NCI-H2107 treated with DMSO at 0.1 percent for 48 hours (cell line): ENCODE measurements around the gene TTC14.
"Not testable (repeated sequence)": the region's sequence is repeated elsewhere in the genome, so short reads cannot be mapped to it uniquely, and the experiment has no call there.

Experiments
- DNase-seq: peaks from one replicate; lab custom pipeline; 2025; ENCODE audit not compliant: unreplicated experiment; lab: John Stamatoyannopoulos, UW

TTC14 gene

GRCh38 chr3:180601688-180602666, at the start of gene TTC14:
Gene TTC14 (plus strand): TSS chr3:180602163. CDS start chr3:180602262, 99 bp downstream.
- DNase-seq: peak; percentile 100

GRCh38 chr3:180563406-180563805, 38.6 kb upstream of the TTC14 start:
- no peak for DNase-seq

GRCh38 chr3:180564676-180565075, 37.3 kb upstream of the TTC14 start:
- no peak for DNase-seq

GRCh38 chr3:180570238-180570637, 31.7 kb upstream of the TTC14 start:
- no peak for DNase-seq

- DNase-seq: no peak
Measured at GRCh38 chr3:180571831-180572598, 29.9 kb upstream of the TTC14 start.

GRCh38 chr3:180575571-180575970, 26.4 kb upstream of the TTC14 start:
- no peak for DNase-seq

- no peak for DNase-seq
Measured at GRCh38 chr3:180580934-180581333, 21.0 kb upstream of the TTC14 start.

GRCh38 chr3:180590396-180590795, 11.6 kb upstream of the TTC14 start:
- no peak for DNase-seq

GRCh38 chr3:180593631-180594030, 8.3 kb upstream of the TTC14 start:
- DNase-seq: not testable (repeated sequence)

GRCh38 chr3:180594631-180595558, 7.1 kb upstream of the TTC14 start:
- peak; percentile 94 for DNase-seq

- no peak for DNase-seq
Measured at GRCh38 chr3:180595559-180595935, 6.4 kb upstream of the TTC14 start.

- no peak for DNase-seq
Measured at GRCh38 chr3:180600473-180600872, 1.5 kb upstream of the TTC14 start.

- DNase-seq: no peak
Measured at GRCh38 chr3:180611006-180611405, 9.0 kb downstream of the TTC14 start.

GRCh38 chr3:180612364-180612763, 10.4 kb downstream of the TTC14 start:
- DNase-seq: no peak

- no peak for DNase-seq
Measured at GRCh38 chr3:180615954-180616353, 14.0 kb downstream of the TTC14 start.

- no peak for DNase-seq
Measured at GRCh38 chr3:180617049-180617448, 15.1 kb downstream of the TTC14 start.

GRCh38 chr3:180618563-180618962, 16.6 kb downstream of the TTC14 start:
- not testable (repeated sequence) for DNase-seq

GRCh38 chr3:180619723-180620122, 17.8 kb downstream of the TTC14 start:
- no peak for DNase-seq

- DNase-seq: no peak
Measured at GRCh38 chr3:180624714-180625113, 22.8 kb downstream of the TTC14 start.

- DNase-seq: no peak
Measured at GRCh38 chr3:180626844-180627243, 24.9 kb downstream of the TTC14 start.

GRCh38 chr3:180630371-180630770, 28.4 kb downstream of the TTC14 start:
- DNase-seq: no peak
